Stomach (tissue), 4 donors: ENCODE results near the gene ARSD.

Experiments used
- CTCF ChIP-seq, 7 experiments: fragments of 450-650 bp in 4 of 7; fragments of 200-600 bp in 3 of 7; sonication (generic) in 3 of 7; IDR thresholded peaks; one replicate each; pipeline ENCODE4 v1.5.1; 2016 to 2019; ENCODE audit warnings: antibody characterized with exemption in 7 of 7, control low read depth in 2 of 7, mild to moderate bottlenecking in 1 of 7
- EP300 ChIP-seq: sonication (generic); formaldehyde crosslinking; IDR thresholded peaks from one replicate; pipeline ENCODE4 v1.6.1; 2017; ENCODE audit warnings: antibody characterized with exemption
- POLR2A ChIP-seq, 4 donors: fragments of 450-650 bp; IDR thresholded peaks; one replicate each; pipeline ENCODE4 v1.6.1; 2016; ENCODE audit warnings: antibody characterized with exemption in 4 of 4, control low read depth in 2 of 4, mild to moderate bottlenecking in 1 of 4, moderate library complexity in 1 of 4
- POLR2AphosphoS5 ChIP-seq, 3 donors: sonication (generic); formaldehyde crosslinking; IDR thresholded peaks; one replicate each; pipeline ENCODE4 v1.6.1; 2016; ENCODE audit warnings: antibody characterized with exemption in 3 of 3

GRCh38 chrX:2883770-2884169 is 45.4 kb downstream of the ARSD start:
- no peak for TF ChIP-seq CTCF (IDR thresholded peaks at IDR 0.05)
- TF ChIP-seq POLR2A (IDR thresholded peaks at IDR 0.05): no peak
- no peak for TF ChIP-seq POLR2AphosphoS5 (IDR thresholded peaks at IDR 0.05)
- TF ChIP-seq EP300: no peak
